HCT116 (cell line): ENCODE measurements around the gene GDPD3.

Experiments used
- CTCF ChIP-seq, 3 experiments: fragments of 200-600 bp in 1 of 3; sonication (generic) in 1 of 3; IDR thresholded peaks in 2 of 3; conservative IDR thresholded peaks in 1 of 3; 2 replicates each; pipeline ENCODE4 v1.5.1; 2012 to 2017; ENCODE audit warnings: low read depth in 2 of 3, low read length in 2 of 3, antibody characterized with exemption in 1 of 3, borderline replicate concordance in 1 of 3, control low read depth in 1 of 3, mild to moderate bottlenecking in 1 of 3, mixed read lengths in 1 of 3, mixed run types in 1 of 3, moderate library complexity in 1 of 3; ENCODE audit not compliant: insufficient read depth in 1 of 3
- POLR2A ChIP-seq: IDR thresholded peaks from 2 replicates; pipeline ENCODE4 v1.7.0; 2011; ENCODE audit warnings: borderline replicate concordance; ENCODE audit not compliant: insufficient read depth, insufficient read length; ENCODE audit errors: extremely low read depth
- REST ChIP-seq: IDR thresholded peaks from 2 replicates; pipeline ENCODE4 v1.6.1; 2012; ENCODE audit warnings: low read depth
- SIN3A ChIP-seq: IDR thresholded peaks from 2 replicates; pipeline ENCODE4 v1.6.1; 2012; ENCODE audit warnings: low read depth
- YY1 ChIP-seq: IDR thresholded peaks from 2 replicates; pipeline ENCODE4 v1.6.1; 2011; ENCODE audit warnings: low read length, low read depth, moderate library complexity, mild to moderate bottlenecking; ENCODE audit not compliant: insufficient replicate concordance; ENCODE audit errors: extremely low read depth
- ZFX ChIP-seq: fragments of 450-650 bp; IDR thresholded peaks from 2 replicates; pipeline ENCODE4 v1.6.1; 2017

GRCh38 chr16:30121741-30122571 is 8.6 kb upstream of the GDPD3 start:
- TF ChIP-seq CTCF (IDR thresholded peaks at IDR 0.05 in 2 of 3, conservative IDR thresholded peaks at IDR 0.05 in 1 of 3; ENCODE audit: borderline replicate concordance in 1 of 3, insufficient read depth in 1 of 3, low read depth in 2 of 3, low read length in 2 of 3) (no peak), ZFX (no peak), POLR2A (no peak), SIN3A (no peak), YY1 (no peak), REST (no peak)
